Endodermal cell (in vitro differentiated cells): ENCODE results near the gene VPS13A. TPM values are rescaled to one million over a fixed set of nuclear protein-coding genes. Genes with fewer than 3 reads are reported as not detected.

Experiments
- DNase-seq: peaks from one replicate; pipeline ENCODE4 v3.0.0-alpha.2; 2017
- H3K27ac ChIP-seq: 2 replicates; pipeline ENCODE4 v1.5.1; 2013; ENCODE audit warnings: mild to moderate bottlenecking, low read depth, low read length, moderate library complexity
- H3K27me3 ChIP-seq: 2 replicates; pipeline ENCODE4 v1.6.1; 2013; ENCODE audit warnings: mild to moderate bottlenecking, low read length, moderate library complexity; ENCODE audit not compliant: insufficient read depth, control insufficient read depth, poor library complexity, severe bottlenecking
- H3K36me3 ChIP-seq: 2 replicates; pipeline ENCODE4 v1.7.0; 2013; ENCODE audit warnings: mild to moderate bottlenecking, low read length, moderate library complexity; ENCODE audit not compliant: control insufficient read depth, insufficient read depth
- H3K4me1 ChIP-seq: one replicate; pipeline ENCODE4 v1.7.0; 2013; ENCODE audit warnings: low read length; ENCODE audit not compliant: control insufficient read depth, insufficient read depth
- H3K4me3 ChIP-seq: 2 replicates; pipeline ENCODE4 v1.5.1; 2013; ENCODE audit warnings: mild to moderate bottlenecking, low read length, moderate library complexity
- H3K9ac ChIP-seq: 2 replicates; pipeline ENCODE4 v1.6.1; 2013; ENCODE audit warnings: mild to moderate bottlenecking, low read length, moderate library complexity; ENCODE audit not compliant: poor library complexity, severe bottlenecking; ENCODE audit errors: extremely low read depth
- H3K9me3 ChIP-seq: 2 replicates; pipeline ENCODE4 v1.6.1; 2013; ENCODE audit warnings: mild to moderate bottlenecking, low read length, moderate library complexity; ENCODE audit not compliant: control insufficient read depth
- H3K27ac Mint-ChIP-seq: 2 replicates; pipeline ENCODE4 v1.8.0; 2020; ENCODE audit warnings: mixed read lengths
- H3K27me3 Mint-ChIP-seq: 2 replicates; pipeline ENCODE4 v1.8.0; 2021; ENCODE audit warnings: mild to moderate bottlenecking, mixed read lengths; ENCODE audit not compliant: insufficient read depth
- H3K36me3 Mint-ChIP-seq: 2 replicates; pipeline ENCODE4 v1.8.0; 2020; ENCODE audit warnings: low read depth, mixed read lengths
- H3K4me1 Mint-ChIP-seq: 2 replicates; pipeline ENCODE4 v1.8.0; 2020; ENCODE audit warnings: mixed read lengths
- H3K4me3 Mint-ChIP-seq: 2 replicates; pipeline ENCODE4 v1.8.0; 2020; ENCODE audit warnings: mild to moderate bottlenecking, moderate library complexity, mixed read lengths
- H3K9me3 Mint-ChIP-seq: 2 replicates; pipeline ENCODE4 v1.8.0; 2020; ENCODE audit warnings: mild to moderate bottlenecking, mixed read lengths
- CTCF ChIP-seq: fragments of 200-600 bp; sonication (generic); conservative IDR thresholded peaks from 2 replicates; pipeline ENCODE4 v1.5.0; 2021; ENCODE audit warnings: antibody characterized with exemption, mild to moderate bottlenecking
- WGBS, 2 experiments: methylation state at CpG; one replicate each; pipeline versions ENCODE4 v1.1.5 to v1.1.7; 2013; ENCODE audit warnings: missing lambda C conversion rate in 2 of 2, mixed read lengths in 1 of 2; ENCODE audit not compliant: insufficient coverage in 1 of 2, insufficient read length in 1 of 2; 5-methylcytosine and 5-hydroxymethylcytosine counted together
- total RNA-seq, 2 donors: library from RNA; stranded (reverse); fragmentation: NEBNext Ultra II Directional in 1 of 2; extraction: Animal tissue kit (Norgen Biotek cat#: 25700) in 1 of 2; gene quantifications; 2 replicates in 1 of 2; 3 replicates in 1 of 2; pipeline ENCODE4 v1.2.1, GENCODE V29; 2021

VPS13A gene
- total RNA-seq, 2 donors from 2014 or later = 37.2 to 41.6 TPM

GRCh38 chr9:77152289-77152688, 25.0 kb upstream of the VPS13A start:
- H3K4me3 Mint-ChIP-seq = no peak overlapping the region
- H3K9ac ChIP-seq = no peak overlapping the region
- H3K27ac Mint-ChIP-seq = no peak overlapping the region
- peaks cover 4% of the 10 kb centered on the region for H3K4me1 Mint-ChIP-seq
- no peak overlapping the region for H3K27ac ChIP-seq
- no peaks in the 10 kb centered on the region for H3K4me1 ChIP-seq
- H3K36me3 ChIP-seq = no peaks in the 10 kb centered on the region
- no peaks in the 10 kb centered on the region for H3K9me3 Mint-ChIP-seq
- WGBS, 2 experiments = 92% methylated on average over 1 of the region's 1 CpG; no CpG with 5 or more reads in 1 of the 2 experiments
- no peak overlapping the region for H3K4me3 ChIP-seq
- H3K27me3 ChIP-seq = no peaks in the 10 kb centered on the region
- no peaks in the 10 kb centered on the region for H3K36me3 Mint-ChIP-seq
- peaks cover 10% of the 10 kb centered on the region for H3K27me3 Mint-ChIP-seq
- TF ChIP-seq CTCF = no peak
- no peak for DNase-seq
- H3K9me3 ChIP-seq = no peaks in the 10 kb centered on the region

GRCh38 chr9:77156646-77157371, 20.5 kb upstream of the VPS13A start:
- H3K27me3 Mint-ChIP-seq = peaks cover under 1% of the 10 kb centered on the region
- H3K9me3 ChIP-seq = no peaks in the 10 kb centered on the region
- no peaks in the 10 kb centered on the region for H3K27me3 ChIP-seq
- DNase-seq = no peak
- no peak overlapping the region for H3K27ac Mint-ChIP-seq
- 87% methylated on average over 2 of the region's 2 CpGs; no CpG with 5 or more reads in 1 of the 2 experiments for WGBS, 2 experiments
- H3K4me1 Mint-ChIP-seq = peaks cover 4% of the 10 kb centered on the region
- no peaks in the 10 kb centered on the region for H3K36me3 Mint-ChIP-seq
- no peak overlapping the region for H3K9ac ChIP-seq
- H3K36me3 ChIP-seq = no peaks in the 10 kb centered on the region
- no peak for TF ChIP-seq CTCF
- H3K4me1 ChIP-seq = no peaks in the 10 kb centered on the region
- H3K9me3 Mint-ChIP-seq = no peaks in the 10 kb centered on the region
- no peak overlapping the region for H3K4me3 ChIP-seq
- H3K27ac ChIP-seq = no peak overlapping the region
- no peak overlapping the region for H3K4me3 Mint-ChIP-seq

GRCh38 chr9:77158772-77159513, 18.4 kb upstream of the VPS13A start:
- H3K36me3 ChIP-seq = no peaks in the 10 kb centered on the region
- H3K4me3 ChIP-seq = no peak overlapping the region
- Mint-ChIP-seq H3K4me3 (no peak overlapping the region), H3K27ac (no peak overlapping the region), H3K9me3 (no peaks in the 10 kb centered on the region), H3K36me3 (no peaks in the 10 kb centered on the region), H3K27me3 (no peaks in the 10 kb centered on the region), H3K4me1 (peaks cover 4% of the 10 kb centered on the region)
- WGBS, 2 experiments = 92% methylated on average over 6 of the region's 6 CpGs
- no peaks in the 10 kb centered on the region for H3K9me3 ChIP-seq
- H3K27me3 ChIP-seq = no peaks in the 10 kb centered on the region
- no peaks in the 10 kb centered on the region for H3K4me1 ChIP-seq
- no peak overlapping the region for H3K27ac ChIP-seq
- TF ChIP-seq CTCF = no peak
- DNase-seq = no peak
- no peak overlapping the region for H3K9ac ChIP-seq
